A673 (cell line): ENCODE measurements around the gene ZNF555.

Experiments
- EZH2 ChIP-seq: fragments of 200-600 bp; sonication (generic); IDR thresholded peaks from 2 replicates; pipeline ENCODE4 v1.6.1; 2017; ENCODE audit warnings: borderline replicate concordance, low read depth, mild to moderate bottlenecking, mixed read lengths, antibody characterized with exemption, low read length; ENCODE audit not compliant: poor library complexity, severe bottlenecking
- TF ChIP-seq, protein P1 (sequence below): fragments of 300-800, 200-600 bp; sonication (generic); conservative IDR thresholded peaks from 2 replicates; pipeline ENCODE4 v1.5.1; 2017; ENCODE audit warnings: low read depth, mild to moderate bottlenecking, antibody characterized with exemption, low read length, moderate library complexity, mixed read lengths

DNA sequence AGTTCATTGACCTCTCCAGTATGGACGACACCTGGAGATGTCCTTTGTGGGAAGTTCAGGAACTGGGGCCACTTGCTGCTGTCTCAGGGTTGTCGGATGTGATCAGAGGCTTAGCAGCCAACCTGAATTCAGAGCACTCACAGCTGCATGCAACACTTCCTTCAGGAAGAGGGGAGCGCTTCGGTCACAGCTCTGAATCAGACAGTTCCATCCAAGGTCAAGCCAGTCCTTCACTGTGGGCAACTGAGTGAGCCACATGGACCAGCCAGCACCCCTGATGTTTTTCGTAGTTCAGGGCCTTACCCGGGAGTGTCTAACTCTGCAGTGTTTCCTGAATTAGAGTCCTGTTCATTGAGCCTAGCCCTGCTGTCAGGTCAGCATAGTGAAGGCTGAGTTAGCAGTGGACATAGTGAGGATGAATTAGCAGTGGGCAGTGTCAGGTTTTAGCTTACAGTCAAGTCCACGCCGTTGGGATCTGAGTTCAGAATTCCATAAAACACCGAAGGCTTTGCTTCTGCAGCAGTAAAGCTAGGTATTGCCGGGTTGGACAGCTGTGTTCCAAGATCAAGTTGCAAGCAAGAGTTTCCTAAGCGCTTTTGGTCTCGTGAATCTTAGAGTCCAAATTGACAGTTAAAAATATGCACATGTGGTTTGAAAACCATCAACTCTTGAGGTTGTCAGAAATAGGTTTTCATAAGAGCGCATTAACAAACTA, 5.1 kb downstream of the ZNF555 start:
- TF ChIP-seq, protein P1, sequence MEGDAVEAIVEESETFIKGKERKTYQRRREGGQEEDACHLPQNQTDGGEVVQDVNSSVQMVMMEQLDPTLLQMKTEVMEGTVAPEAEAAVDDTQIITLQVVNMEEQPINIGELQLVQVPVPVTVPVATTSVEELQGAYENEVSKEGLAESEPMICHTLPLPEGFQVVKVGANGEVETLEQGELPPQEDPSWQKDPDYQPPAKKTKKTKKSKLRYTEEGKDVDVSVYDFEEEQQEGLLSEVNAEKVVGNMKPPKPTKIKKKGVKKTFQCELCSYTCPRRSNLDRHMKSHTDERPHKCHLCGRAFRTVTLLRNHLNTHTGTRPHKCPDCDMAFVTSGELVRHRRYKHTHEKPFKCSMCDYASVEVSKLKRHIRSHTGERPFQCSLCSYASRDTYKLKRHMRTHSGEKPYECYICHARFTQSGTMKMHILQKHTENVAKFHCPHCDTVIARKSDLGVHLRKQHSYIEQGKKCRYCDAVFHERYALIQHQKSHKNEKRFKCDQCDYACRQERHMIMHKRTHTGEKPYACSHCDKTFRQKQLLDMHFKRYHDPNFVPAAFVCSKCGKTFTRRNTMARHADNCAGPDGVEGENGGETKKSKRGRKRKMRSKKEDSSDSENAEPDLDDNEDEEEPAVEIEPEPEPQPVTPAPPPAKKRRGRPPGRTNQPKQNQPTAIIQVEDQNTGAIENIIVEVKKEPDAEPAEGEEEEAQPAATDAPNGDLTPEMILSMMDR: no peak
- no peak for TF ChIP-seq EZH2
